Activated naive CD8-positive, alpha-beta T cell treated with anti-CD3 and anti-CD28 coated beads, Interleukin-2, amount 50 U/mL, for 16 hours (primary cell): ENCODE measurements around the gene SLC6A6.
A peak's percentile ranks its signal among the peaks of the same experiment; 100 is the strongest.

ENCODE experiments used
- DNase-seq: peaks from one replicate; pipeline ENCODE4 v3.0.0-alpha.2; 2020; ENCODE audit warnings: low read depth, low spot score

Gene SLC6A6

DNA sequence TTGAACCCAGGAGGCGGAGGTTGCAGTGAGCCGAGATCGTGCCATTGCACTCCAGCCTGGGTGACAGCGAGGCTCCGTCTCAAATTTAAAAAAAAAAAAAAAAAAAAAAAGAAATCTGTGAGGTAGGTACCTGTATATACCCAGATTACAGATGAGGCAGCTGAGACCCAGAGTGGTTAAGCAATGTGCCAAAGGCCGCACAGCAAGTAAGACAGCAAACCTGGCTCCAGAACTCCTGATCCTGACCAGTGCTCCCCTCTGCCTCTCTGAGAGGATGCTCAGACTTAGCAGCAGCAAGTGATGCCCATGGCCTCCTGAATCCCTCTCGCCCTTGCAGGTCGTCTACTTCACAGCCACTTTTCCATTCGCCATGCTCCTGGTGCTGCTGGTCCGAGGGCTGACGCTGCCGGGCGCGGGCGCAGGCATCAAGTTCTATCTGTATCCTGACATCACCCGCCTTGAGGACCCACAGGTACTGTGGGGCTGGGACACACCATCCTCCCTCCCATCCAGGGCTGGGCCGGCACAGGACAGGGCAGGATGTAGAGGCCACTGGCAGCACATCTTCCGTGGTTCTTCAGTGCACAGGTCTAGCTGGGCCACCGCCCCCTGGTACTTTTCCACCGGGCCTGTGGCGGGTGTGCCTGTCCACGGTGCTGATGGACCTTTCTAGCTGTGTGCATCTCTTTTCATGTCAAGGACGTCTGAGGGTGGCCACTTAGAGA is 63.9 kb downstream of the SLC6A6 start:
- no peak for DNase-seq

DNA sequence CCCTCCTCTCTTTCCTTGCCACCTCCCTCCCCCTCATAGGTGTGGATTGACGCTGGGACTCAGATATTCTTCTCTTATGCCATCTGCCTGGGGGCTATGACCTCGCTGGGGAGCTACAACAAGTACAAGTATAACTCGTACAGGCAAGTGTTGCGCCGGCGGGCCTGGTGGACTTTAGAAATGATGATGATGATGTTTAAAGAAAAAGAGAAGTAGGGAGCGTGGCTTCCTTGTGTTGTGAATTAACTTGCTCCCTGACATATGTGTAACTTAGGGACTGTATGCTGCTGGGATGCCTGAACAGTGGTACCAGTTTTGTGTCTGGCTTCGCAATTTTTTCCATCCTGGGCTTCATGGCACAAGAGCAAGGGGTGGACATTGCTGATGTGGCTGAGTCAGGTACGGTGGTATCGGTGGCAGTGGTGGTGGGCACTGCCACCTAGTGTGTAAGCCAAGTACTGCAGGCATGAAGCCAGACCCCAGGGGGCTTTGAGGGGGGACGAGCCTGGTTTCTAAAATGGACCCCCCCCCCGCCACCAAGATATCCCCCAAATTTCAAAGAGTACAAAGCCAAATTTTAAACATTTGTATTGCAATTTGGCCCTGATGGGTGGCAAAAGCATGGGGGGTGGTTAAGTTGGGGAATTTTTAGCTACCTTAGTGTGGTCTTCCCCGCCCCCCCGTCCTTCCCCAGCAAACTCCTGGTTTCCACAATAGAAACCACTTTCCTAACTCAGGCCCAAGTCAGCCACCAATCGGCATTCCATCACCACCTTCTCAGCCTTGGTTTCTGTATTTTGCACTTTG is 65.6 kb downstream of the SLC6A6 start:
- peak; percentile 7 for DNase-seq

DNA sequence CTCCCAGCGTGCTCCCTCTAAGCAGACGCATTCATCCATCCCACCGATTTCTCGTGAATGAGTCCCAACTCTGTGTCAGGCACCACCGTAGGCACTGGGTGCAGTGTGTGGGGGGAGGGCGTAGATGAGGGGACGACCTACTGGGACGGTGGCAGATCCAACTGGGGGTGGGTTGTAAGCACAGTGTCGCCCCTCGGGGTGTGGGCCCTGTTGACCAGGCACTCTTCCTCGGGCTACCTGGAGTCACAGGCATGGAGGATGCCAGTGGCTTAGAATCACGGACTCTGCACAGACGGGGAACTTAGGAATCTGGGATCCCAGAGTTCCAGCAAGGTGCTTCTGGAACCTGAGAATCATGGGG is 66.2 kb downstream of the SLC6A6 start:
- DNase-seq = no peak

DNA sequence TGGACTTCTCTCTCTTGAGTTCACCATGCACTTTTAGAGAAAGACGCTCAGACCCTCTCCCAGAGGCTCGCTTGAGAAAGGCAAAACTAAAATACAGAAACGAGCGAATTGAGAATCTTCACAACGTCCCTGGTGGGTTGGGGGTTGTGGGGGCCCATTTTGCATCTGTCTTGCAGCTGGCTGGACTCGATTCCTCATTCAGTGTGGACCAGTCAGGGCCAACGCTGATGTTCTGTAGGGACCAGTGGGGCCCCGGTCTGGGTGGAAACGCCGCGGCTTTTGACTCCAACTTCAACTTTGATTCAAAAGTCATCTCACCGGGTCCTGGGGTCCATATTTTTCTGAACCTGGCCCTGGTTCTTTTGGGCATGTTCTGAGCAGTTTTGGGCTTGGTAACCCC is 68.1 kb downstream of the SLC6A6 start:
- DNase-seq = no peak

DNA sequence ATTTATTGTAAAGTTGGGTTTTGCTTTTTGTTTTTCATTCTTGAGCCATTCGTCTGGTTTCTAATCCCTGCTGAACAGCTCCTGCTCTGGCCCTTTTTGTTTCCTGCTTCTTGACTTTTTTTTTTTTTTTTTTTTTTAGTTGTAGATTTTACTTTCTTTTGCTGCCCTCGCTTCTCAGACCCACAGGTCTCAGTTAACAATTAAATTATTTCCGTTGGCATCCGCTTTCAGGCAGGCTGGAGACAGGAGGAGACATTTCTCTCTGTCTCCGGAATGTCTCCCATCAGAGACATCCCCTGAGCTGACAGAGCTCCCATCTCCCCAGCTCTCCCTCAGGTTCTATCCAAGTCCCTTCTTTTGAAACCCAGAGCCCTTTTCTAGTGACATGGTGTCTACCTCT is 68.6 kb downstream of the SLC6A6 start:
- no peak for DNase-seq

DNA sequence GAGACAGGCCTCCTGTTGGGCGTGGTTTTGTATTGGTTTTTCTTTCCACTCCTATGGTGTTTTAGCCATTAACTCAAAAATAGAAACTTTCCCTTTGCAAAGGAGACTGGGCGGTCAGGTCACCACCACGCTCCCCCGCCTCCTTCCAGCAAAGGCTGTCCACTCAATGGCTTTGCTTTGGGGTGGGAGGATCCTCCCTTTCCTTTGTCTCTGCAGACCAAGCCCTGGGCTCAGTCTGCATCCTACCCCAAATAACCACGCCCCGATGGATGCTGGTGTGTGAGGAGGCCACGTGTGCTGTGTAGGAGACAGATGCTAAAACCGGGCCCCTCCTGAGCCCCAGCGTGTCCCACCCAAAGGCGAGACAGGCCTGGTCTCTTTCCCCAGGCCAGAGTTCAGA is 69.3 kb downstream of the SLC6A6 start:
- DNase-seq = no peak

DNA sequence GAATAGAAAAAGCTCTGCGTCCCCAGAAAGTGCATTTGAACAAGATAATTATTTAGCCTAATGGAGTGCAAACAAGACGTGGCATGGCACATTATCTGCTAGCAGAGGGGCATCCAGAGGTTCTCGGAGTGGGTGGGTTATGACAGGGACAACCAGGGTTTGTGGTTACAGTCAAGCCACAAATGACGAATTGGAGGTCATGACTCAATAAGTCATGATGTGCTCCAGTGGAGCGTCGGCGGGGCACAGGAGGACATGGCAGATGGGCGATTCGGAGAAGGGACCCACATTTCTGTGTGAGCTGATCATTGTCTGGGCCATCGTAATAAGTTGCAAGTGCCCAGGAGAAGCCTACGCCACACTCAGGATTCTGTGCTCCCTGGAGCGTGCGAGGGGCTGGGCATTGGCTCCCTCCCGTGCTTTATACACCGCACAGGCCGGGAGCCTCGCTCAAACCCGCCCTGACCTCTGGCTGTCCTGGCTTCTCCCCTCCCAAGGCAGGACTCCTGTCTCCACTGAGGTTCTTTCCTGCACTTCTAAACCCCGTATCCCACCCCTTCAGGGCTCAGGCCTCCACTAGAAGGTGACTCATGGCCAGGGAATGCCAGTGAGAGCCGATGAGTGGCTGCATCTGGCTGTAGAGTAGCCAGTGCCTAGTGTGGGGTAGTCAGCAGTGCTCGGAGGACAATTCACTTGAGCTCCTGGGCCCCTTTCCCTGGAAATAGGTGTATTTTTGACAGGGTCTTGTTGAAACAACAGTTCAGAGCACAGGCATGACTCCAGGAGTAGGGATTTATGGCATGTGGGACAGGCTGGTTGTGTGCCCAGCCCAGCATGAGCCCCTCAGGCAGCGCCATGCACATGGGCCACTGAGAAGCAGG is 70.3 kb downstream of the SLC6A6 start:
- no peak for DNase-seq

DNA sequence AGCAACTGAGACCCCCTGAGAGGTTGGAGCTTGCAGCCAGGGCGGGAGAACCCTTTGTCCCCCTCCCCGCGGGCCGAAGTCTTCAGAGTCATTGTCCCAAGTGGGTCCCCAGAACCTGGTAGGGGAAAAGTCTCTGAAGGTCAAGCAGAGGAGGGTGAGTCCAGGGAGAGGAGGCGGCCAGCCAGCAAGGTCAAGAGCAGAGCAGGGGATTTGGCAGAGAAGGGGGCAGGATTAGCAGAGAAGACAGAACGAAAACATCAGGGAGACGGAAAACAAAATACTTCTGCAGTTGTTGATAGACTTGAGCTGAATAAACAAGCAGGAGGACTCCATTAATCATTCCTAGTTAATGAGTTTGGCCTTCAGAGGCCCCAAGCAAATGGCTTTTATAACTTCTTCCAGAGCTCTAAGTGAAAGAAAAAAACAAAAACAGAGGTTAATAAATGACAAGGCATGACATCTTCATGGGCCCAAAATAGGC is 71.0 kb downstream of the SLC6A6 start:
- no peak for DNase-seq

DNA sequence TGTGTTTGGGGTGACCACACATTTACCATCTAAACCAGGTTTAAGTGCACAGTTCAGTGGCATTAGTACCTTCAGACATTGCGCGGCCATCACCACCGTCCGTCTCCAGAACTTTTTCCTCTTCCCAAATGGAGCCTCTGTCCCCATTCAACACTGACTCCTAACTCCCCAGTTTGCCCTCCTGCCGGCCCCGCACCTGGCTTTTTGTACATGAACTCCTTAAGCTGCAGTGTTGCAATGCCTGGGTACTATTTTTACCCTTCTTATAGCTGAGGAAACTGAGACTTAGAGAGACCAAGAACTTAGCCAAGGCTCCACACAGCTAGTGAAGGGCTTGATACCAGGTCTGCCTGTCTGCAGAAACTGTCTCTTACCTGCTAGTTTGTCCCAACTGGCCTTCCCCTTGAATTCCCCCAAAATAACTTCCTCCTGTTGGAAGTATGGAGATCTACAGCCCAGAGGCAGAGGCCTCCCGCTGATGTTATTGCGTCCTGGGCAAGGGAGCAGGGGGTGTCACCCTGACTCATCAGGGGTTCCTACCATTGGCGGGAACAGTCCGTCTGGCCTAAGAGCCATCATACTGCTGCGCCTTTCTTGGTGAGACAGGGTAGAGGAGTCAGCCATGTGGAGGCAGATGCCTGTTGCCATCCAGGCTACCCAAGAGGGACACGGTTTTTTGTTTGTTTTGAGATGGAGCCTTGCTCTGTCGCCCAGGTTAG is 72.1 kb downstream of the SLC6A6 start:
- no peak for DNase-seq

DNA sequence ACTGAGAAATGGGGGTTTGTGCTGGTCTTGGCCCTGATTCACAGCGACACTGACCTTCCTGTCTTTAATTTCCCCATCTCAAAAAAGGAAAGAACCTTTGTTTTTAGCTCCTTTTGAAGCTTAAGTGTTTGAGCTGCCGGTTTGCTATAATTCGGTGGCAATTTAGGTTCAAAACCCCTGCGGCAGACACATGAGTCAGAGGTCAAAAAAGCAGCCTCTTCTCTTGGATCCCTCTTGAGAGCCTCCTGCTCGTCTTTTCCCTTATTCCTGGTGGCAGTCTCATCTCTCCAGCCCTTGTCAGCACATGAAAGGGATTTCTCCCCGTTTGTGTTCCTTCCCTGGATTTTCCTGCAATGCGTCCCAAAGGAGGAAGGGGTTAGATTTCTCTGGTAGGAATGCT is 73.2 kb downstream of the SLC6A6 start:
- no peak for DNase-seq

DNA sequence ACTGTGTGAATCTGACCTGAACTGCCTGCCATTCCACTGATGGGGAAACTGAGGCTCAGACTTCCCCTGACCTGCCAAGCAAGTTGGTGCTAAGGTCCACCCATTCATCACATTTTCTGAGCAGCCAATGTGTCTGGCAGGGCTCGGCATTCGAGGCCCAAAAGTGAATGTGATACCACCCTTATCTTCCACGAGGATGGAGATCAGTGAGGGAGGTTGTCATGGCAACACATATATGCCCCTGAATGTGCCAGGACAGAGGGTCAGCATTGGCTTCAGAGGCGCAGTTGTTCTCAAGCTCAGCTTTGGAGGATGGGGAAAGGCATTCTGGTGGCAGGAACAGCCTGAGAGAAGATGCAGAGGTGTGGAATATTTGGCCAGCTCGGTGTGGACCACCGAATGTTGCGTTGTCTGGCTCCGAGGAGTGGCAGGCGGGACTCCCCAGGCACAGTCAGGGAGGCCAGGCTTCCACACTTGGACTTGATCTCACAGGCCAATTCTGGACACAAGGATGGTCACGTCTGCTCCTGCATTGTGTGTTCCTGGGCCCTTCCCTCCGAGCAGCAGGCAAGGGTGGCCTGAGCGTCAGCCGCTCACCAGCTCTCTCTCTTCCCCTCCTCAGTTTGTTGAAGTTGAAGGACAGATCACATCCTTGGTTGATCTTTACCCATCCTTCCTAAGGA is 74.3 kb downstream of the SLC6A6 start:
- no peak for DNase-seq

DNA sequence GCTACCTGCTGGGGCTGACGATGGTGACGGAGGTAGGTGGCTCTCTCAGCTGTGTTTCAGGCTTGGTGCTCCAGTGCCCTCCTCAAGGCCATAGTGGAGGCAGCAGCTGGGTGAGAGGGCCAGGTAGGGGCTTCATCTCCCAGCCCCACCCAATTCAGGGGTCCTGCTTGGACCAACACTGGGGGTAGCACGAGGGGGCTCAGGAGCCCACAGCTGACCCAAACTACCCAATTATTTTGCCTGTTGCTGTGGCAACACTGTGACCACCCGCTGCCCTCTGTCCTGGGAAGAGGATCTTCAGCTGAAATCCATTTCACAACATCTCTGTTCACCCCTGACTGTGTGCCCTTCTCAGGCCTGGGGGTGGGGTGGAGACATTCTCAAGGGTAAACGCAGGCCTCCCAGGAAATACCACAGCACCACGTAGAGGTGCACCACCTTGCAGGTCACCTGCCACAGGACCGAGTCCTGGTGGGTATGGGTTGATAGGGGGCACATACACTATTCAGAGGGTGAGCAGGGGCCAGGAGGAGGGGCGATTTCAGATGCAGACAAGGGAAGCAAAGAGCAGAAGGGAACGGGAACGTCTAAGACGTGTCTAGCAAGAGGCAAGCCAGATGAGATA is 75.0 kb downstream of the SLC6A6 start:
- no peak for DNase-seq

DNA sequence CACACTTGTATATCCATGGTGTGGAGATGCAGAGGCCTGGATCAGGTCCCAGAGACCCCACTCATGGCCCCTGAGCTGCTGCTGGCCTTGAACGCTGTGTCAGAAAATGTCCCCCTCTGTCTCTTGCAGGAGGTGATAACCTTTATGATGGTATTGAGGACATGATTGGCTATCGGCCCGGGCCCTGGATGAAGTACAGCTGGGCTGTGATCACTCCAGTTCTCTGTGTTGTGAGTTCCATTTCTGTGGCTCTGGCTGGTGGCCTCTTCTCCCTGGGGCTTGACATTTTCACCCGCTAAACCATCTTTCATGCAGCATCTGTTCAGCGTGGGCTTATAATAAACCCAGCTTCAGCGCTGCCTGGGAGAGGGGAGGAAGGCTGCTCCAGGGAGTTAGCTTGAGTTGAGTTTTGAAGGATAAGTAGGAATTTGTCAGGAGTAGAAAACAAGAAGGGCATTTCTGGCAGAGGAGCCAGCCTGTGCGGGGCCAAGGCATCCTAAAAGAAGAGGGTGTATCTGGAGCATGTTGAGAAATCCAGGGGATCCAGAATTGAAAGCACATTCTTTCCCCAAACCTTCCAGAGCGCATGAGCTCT is 76.6 kb downstream of the SLC6A6 start:
- no peak for DNase-seq

DNA sequence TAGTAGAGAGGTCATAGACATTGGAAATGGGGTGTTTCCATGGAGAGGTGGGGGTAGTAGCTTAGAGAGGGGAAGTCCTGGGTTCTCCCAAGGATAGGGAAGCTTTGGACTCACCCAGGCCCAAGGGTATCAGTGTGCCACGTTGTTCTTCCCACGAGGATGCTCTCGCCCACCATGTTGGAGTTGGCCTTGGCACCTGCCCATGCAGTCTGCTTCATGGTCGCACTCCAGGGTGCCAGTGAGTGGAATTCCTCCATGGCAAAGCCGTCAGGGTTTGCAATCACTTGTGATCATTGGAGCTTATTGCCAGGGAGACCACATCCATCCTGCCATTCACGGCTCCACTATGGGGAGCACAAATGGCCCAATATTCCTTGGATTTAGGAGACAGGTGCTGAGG is 77.2 kb downstream of the SLC6A6 start:
- no peak for DNase-seq

DNA sequence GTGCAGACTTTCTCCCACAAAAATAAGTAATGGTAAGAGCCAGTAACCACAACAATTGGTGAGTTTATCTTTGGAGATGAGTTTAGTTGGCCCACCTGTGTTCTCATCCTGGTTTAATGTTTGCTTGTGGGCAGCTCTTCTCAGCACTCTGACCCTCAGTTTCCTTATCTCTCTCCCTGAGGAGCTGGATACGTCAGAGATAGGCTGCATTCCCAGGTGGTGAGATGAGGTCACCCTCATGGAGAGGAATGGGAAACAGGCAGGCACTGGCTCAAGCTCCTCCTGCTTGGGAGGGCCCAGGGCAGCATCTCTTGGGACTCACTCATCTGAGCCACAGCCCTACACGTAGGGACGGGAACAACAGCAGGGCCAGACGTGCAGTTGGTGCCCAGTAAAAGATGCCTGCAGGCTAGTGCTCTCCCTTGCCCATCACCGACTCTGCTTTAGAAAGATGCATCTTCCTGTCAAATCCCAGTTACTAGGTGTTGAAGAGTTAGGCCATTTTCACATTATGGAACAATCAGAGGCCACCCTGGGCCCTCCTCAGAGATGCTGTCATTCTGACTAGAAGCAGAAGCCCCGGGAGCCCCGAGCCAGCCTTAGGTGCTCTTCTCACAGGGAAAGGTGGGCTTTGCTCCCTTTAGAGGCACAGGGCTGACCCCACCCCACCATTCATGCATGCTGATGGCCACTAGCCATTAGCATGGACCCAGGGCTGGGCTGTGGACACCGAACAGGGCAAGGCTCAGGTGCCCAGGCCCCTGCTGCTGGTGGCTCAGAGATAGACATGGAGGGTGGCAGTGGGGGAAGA is 78.0 kb downstream of the SLC6A6 start:
- no peak for DNase-seq

DNA sequence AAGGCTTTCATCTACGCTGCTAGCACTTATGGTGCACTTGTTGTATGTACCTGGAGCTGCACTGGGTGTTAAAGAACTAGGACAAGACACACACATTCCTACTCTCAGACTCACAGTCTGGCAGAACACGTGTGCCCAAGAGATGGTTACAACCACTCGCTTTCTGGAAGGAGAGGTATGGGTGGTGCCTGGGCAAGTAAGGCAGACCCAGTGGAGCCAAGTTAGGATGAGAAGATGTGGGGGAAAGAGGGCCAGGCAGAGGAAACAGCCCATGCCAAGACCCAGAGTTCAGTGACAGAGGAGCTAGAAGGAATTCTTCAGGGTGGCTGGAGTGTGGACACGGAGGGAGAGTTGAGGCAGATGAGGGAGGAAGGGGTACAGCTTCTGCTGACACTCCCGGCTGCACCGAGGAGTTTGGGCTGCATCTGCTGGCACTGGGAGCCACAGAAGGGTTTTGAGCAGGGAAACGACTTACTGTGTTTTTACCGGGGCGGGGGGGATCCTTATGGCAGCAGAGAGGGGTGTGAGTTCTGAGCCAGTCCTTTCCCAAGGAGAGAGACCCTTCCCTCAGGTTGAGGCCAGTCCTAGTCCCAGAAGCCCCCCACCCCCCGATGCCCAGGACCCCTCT is 78.7 kb downstream of the SLC6A6 start:
- DNase-seq = no peak

DNA sequence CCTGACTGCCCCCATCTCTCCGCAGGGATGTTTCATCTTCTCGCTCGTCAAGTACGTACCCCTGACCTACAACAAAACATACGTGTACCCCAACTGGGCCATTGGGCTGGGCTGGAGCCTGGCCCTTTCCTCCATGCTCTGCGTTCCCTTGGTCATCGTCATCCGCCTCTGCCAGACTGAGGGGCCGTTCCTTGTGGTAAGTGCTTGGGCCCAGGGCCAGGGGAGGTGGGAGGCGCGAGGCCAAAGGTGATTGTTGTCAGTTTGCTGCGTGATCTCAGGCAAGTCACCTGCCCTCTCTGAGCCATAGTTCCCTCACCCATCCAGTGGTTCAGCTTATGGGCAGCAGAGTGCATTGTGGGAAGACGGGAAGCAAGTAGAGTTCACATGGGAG is 79.2 kb downstream of the SLC6A6 start:
- no peak for DNase-seq

DNA sequence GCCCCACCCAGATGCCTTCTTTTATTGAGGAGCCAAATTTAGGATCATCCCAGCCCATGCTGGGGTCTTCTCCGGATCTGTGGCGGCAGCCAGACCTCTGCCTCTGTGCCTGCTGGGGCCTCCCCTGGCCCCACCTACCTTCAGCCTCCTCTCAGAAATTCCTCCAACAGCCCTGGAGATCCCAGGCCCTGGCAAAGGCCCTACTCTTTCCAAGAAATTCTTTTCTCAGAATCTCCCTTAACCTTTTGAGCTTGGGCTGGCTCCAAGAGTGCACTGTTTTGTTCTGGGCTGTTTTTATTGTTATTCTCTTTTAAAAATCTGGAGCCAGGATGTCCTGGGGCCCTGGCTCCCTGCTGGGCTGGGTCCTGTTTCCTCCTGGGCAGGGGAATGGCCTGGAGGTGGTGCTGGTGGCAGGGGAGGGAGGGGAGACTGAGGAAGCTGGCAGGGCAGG is 79.9 kb downstream of the SLC6A6 start:
- DNase-seq = no peak

DNA sequence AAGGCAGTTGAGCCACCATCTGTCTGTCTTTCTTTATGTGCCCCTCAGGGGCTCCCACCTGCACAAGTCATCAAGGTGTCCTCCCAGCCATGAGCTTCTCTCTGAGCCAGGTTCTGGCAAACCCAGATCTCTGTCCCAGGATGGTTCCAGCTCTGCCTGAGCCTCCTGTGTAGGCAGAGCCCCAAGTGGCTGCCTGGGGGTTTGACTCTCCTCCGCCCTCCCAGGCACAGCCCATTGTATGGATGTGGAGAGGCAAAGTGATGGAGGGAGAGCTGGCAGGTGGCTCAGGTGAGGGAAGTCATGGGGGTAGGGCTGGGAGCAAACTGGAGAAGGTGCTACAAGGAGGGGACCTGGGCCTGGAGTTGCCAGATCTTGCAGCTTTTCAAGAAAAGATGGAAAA is 80.9 kb downstream of the SLC6A6 start:
- DNase-seq = no peak
